A549 (cell line): Measurements from ENCODE around the gene AFF2. TPM values are rescaled to one million over a fixed set of nuclear protein-coding genes. Genes with fewer than 3 reads are reported as not detected.

Experiments used
- ATAC-seq, 2 experiments: fragments of 200-7000 bp in 1 of 2; fragments of >200 bp in 1 of 2; cut with Nextera tagmentation in 1 of 2; cut with Tn5 transposase in 1 of 2; 3 replicates each; pipeline versions ENCODE4 v1.8.0 to v1.9.1; 2018 to 2020; ENCODE audit warnings: mild to moderate bottlenecking in 1 of 2, moderate library complexity in 1 of 2
- CTCF ChIA-PET: fragments of 300-600 bp; sonication (Branson Sonifier 250); formaldehyde crosslinking; extraction: SDS; loops from one replicate; lab custom pipeline; 2021; ENCODE audit warnings: antibody characterized with exemption, inconsistent platforms; lab: Yijun Ruan, JAX
- POLR2A ChIA-PET: fragments of 350-600 bp; formaldehyde crosslinking; extraction: SDS; loops from one replicate; lab custom pipeline; 2021; ENCODE audit warnings: antibody characterized with exemption, inconsistent platforms; lab: Yijun Ruan, JAX
- DNase-seq, 2 experiments: peaks; one replicate each; pipeline versions ENCODE4 v3.0.0 to v3.0.0-alpha.2; 2011 to 2016; ENCODE audit warnings: low read depth in 1 of 2, low spot score in 1 of 2
- FAIRE-seq: peaks from 2 replicates; lab custom pipeline; 2011; peaks lifted over from hg19 to GRCh38; lab: Jason Lieb, UNC
- H3K27ac ChIP-seq, 2 experiments: fragments of >200 bp; sonication (Bioruptor Twin); formaldehyde crosslinking; 3 replicates each; pipeline ENCODE4 v1.5.1; 2016 to 2017
- H3K4me1 ChIP-seq: fragments of >200 bp; sonication (Bioruptor Twin); formaldehyde crosslinking; 3 replicates; pipeline ENCODE4 v1.6.1; 2016
- H3K4me2 ChIP-seq: fragments of >200 bp; sonication (Bioruptor Twin); formaldehyde crosslinking; 3 replicates; pipeline ENCODE4 v1.6.1; 2016
- H3K4me3 ChIP-seq: fragments of >200 bp; sonication (Bioruptor Twin); formaldehyde crosslinking; 3 replicates; pipeline ENCODE4 v1.5.1; 2016
- H3K9me3 ChIP-seq: fragments of >200 bp; sonication (Bioruptor Twin); formaldehyde crosslinking; 3 replicates; pipeline ENCODE4 v1.6.1; 2016
- CHD4 ChIP-seq: fragments of 200-600 bp; sonication (generic); IDR thresholded peaks from 2 replicates; pipeline ENCODE4 v1.6.1; 2016; ENCODE audit warnings: antibody characterized with exemption, mild to moderate bottlenecking, borderline replicate concordance
- EHF ChIP-seq: fragments of 250-450 bp; sonication (Bioruptor Pico); IDR thresholded peaks from 2 replicates; pipeline ENCODE4 v1.5.0; 2020; ENCODE audit warnings: mild to moderate bottlenecking
- EP300 ChIP-seq, 2 experiments: fragments of >200 bp; sonication (Bioruptor Twin); formaldehyde crosslinking; IDR thresholded peaks; 2 replicates in 1 of 2; 3 replicates in 1 of 2; pipeline ENCODE4 v1.6.1; 2016 to 2017
- ESRRA ChIP-seq: fragments of 150-350 bp; IDR thresholded peaks from 2 replicates; pipeline ENCODE4 v1.6.1; 2014; ENCODE audit warnings: mild to moderate bottlenecking, low read length, borderline replicate concordance
- GATA3 ChIP-seq: IDR thresholded peaks from 2 replicates; pipeline ENCODE4 v1.6.1; 2012; ENCODE audit warnings: borderline replicate concordance
- HEYL ChIP-seq: fragments of 250-450 bp; sonication (Bioruptor Pico); IDR thresholded peaks from 2 replicates; pipeline ENCODE4 v1.8.0; 2021; ENCODE audit warnings: mild to moderate bottlenecking, moderate library complexity
- HOXA7 ChIP-seq: fragments of 250-450 bp; sonication (Bioruptor Pico); IDR thresholded peaks from 2 replicates; pipeline ENCODE4 v1.5.0; 2020; ENCODE audit warnings: mild to moderate bottlenecking, moderate library complexity
- HOXB13 ChIP-seq: fragments of 250-450 bp; sonication (Bioruptor Pico); IDR thresholded peaks from 2 replicates; pipeline ENCODE4 v1.5.0; 2020; ENCODE audit warnings: low read depth, mild to moderate bottlenecking, moderate library complexity
- JUN ChIP-seq, 2 experiments: fragments of >200 bp; sonication (Bioruptor Twin); formaldehyde crosslinking; IDR thresholded peaks; 2 replicates in 1 of 2; 3 replicates in 1 of 2; pipeline ENCODE4 v1.6.1; 2016 to 2017
- KDM5A ChIP-seq: fragments of 200-600 bp; sonication (generic); IDR thresholded peaks from 2 replicates; pipeline ENCODE4 v1.6.1; 2016; ENCODE audit warnings: antibody characterized with exemption, mild to moderate bottlenecking
- MAZ ChIP-seq: fragments of 150-350 bp; IDR thresholded peaks from 2 replicates; pipeline ENCODE4 v1.6.1; 2014; ENCODE audit warnings: antibody characterized with exemption, low read depth, low read length, borderline replicate concordance
- MYC ChIP-seq: IDR thresholded peaks from 2 replicates; pipeline ENCODE4 v1.6.1; 2012; ENCODE audit warnings: mild to moderate bottlenecking, inconsistent platforms, low read length, improper control_type of control experiment, borderline replicate concordance
- NFE2L2 ChIP-seq: fragments of 150-350 bp; conservative IDR thresholded peaks from 2 replicates; pipeline ENCODE4 v1.6.1; 2014; ENCODE audit warnings: low read length
- NPAS2 ChIP-seq: fragments of 250-450 bp; sonication (Bioruptor Pico); IDR thresholded peaks from 2 replicates; pipeline ENCODE4 v1.8.0; 2022; ENCODE audit warnings: mild to moderate bottlenecking, moderate library complexity, borderline replicate concordance
- POLR2A ChIP-seq: IDR thresholded peaks from 2 replicates; pipeline ENCODE4 v1.6.1; 2012; ENCODE audit warnings: mild to moderate bottlenecking, low read length
- POLR2AphosphoS2 ChIP-seq: conservative IDR thresholded peaks from 2 replicates; pipeline ENCODE4 v1.6.1; 2012; ENCODE audit warnings: low read length, improper control_type of control experiment, inconsistent platforms
- RAD21 ChIP-seq, 2 experiments: fragments of >200 bp in 1 of 2; sonication (Bioruptor Twin) in 1 of 2; formaldehyde crosslinking in 1 of 2; IDR thresholded peaks in 1 of 2; conservative IDR thresholded peaks in 1 of 2; 2 replicates in 1 of 2; 3 replicates in 1 of 2; pipeline ENCODE4 v1.6.1; 2012 to 2018; ENCODE audit warnings: inconsistent platforms in 1 of 2
- RARB ChIP-seq: fragments of 250-450 bp; sonication (Bioruptor Pico); IDR thresholded peaks from 2 replicates; pipeline ENCODE4 v1.8.0; 2021; ENCODE audit warnings: mild to moderate bottlenecking, moderate library complexity
- RCOR1 ChIP-seq: fragments of 150-350 bp; IDR thresholded peaks from 2 replicates; pipeline ENCODE4 v1.6.1; 2014; ENCODE audit warnings: antibody characterized with exemption, low read length, low read depth
- SREBF2 ChIP-seq: fragments of 450-650 bp; IDR thresholded peaks from 2 replicates; pipeline ENCODE4 v1.6.1; 2014; ENCODE audit warnings: mild to moderate bottlenecking, moderate library complexity
- TFCP2L1 ChIP-seq: fragments of 250-450 bp; sonication (Bioruptor Pico); IDR thresholded peaks from 2 replicates; pipeline ENCODE4 v1.5.0; 2021; ENCODE audit warnings: mild to moderate bottlenecking
- ZFP36 ChIP-seq: fragments of 450-650 bp; IDR thresholded peaks from 2 replicates; pipeline ENCODE4 v1.6.1; 2014; ENCODE audit warnings: borderline replicate concordance; ENCODE audit not compliant: partially characterized antibody
- ZNF302 ChIP-seq: fragments of 250-450 bp; sonication (Bioruptor Pico); IDR thresholded peaks from 2 replicates; pipeline ENCODE4 v1.9.0; 2021; ENCODE audit warnings: inconsistent platforms, mild to moderate bottlenecking, moderate library complexity
- WGBS: methylation state at CpG from one replicate; pipeline ENCODE4 v1.1.6; 2017; ENCODE audit errors: missing lambda C conversion rate; 5-methylcytosine and 5-hydroxymethylcytosine counted together
- polyA minus RNA-seq: library from RNA; depleted of rRNA, polyadenylated mRNA; stranded (reverse); fragments of >200 nt; gene quantifications from 2 replicates; pipeline ENCODE4 v1.2.3, GENCODE V29; 2011; rRNA and poly(A)+ RNA removed
- polyA plus RNA-seq, 4 experiments: library from polyadenylated mRNA; depleted of rRNA in 3 of 4; stranded (reverse); fragments of >200 nt; fragmentation: RNase III in 1 of 4; extraction: RNeasy Plus Mini Kit Qiagen cat#74134 plus additional on column Dnase treatment in 1 of 4; gene quantifications; 2 replicates in 3 of 4; 3 replicates in 1 of 4; pipeline ENCODE4 v1.2.3, GENCODE V29; 2011 to 2017
- TF ChIP-seq, protein P1 (sequence below): fragments of 150-350 bp; IDR thresholded peaks from 2 replicates; pipeline ENCODE4 v1.6.1; 2014; ENCODE audit warnings: low read depth, mild to moderate bottlenecking, low read length
- TF ChIP-seq, protein P2 (sequence below): IDR thresholded peaks from 2 replicates; pipeline ENCODE4 v1.6.1; 2012; ENCODE audit warnings: low read depth, borderline replicate concordance
- TF ChIP-seq, protein P3 (sequence below): fragments of >200 bp; sonication (Bioruptor Twin); formaldehyde crosslinking; IDR thresholded peaks from 2 replicates; pipeline ENCODE4 v1.6.1; 2016
- TF ChIP-seq, protein P4 (sequence below): fragments of >200 bp; sonication (Bioruptor Twin); formaldehyde crosslinking; IDR thresholded peaks from 3 replicates; pipeline ENCODE4 v1.6.1; 2016

AFF2 gene
- polyA plus RNA-seq (2011; rRNA removed) (0.04 TPM in 2 replicates), polyA plus RNA-seq (2017; fragmentation: RNase III; extraction: RNeasy Plus Mini Kit Qiagen cat#74134 plus additional on column Dnase treatment) (not detected in 3 replicates), polyA minus RNA-seq (0.17 TPM in 1 of 2 replicates, not detected in the other)
- 0.01 TPM in 2 replicates for polyA plus RNA-seq (2012; cell fraction: cytosol; rRNA removed)
- not detected in 2 replicates for polyA plus RNA-seq (2012; cell fraction: nucleus; rRNA removed)

DNA sequence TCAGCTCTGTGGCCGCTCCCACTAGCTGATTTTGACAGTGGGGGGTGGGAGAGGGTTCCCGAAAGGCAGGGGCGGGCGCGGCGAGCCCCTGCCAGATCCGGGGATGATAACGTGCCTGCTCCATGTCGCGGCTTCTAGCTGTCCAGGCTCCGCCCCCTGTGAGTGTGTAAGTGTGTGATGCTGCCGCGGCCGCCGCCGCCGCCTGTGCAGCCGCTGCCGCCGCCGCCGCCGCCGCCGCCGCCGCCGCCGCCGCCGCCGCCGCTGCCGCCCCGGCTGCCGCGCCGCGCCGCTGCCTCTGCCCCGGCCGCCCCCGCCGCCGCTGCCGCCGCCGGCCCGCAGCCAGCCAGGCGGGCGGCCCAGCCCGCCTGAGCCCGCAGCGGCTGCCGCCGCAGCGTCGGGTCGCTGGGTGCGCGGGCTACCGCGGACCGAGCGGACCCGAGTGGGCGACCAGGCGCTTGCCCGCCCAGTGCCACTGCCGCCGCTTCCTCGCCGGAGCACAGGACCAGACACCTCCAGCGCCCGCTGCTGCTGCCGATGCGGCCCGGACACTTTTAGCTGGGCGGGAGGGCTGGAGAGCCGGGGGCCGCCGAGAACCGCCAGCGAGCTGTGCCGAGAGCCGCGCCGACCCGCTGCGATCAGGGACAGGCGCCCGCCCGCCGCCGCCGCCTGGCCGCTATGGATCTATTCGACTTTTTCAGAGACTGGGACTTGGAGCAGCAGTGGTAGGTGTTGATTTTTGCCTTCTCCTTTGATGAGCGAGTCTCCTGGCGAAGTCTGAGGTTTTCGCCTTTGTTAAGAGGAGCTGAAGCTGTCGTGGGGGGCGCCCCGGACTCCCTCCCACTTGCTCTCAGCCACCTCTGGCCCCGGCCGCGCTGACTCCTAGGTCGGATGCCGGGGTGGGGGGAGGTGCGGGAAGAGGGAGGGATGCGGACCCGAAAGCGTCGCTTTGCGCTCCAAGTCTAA lies at the start of gene AFF2:
Gene AFF2 (plus strand): TSS at position 195 of the 963 bp plus-strand sequence. CDS start 481 bp downstream, at position 676.
- H3K4me3 ChIP-seq, result peak within 1 kb of the TSS; percentile 46
- no peak for FAIRE-seq
- H3K27ac ChIP-seq, result peak within 1 kb of the TSS in 1 of 2 experiments; percentile 61; a peak in 1 of 6 replicates
- ChIA-PET CTCF (no interaction called here), POLR2A (no interaction called here)
- peak; percentile 2 to 8 for DNase-seq
- H3K4me1 ChIP-seq, result no peaks in the 10 kb centered on the region
- H3K9me3 ChIP-seq, result no peaks in the 10 kb centered on the region
- ATAC-seq, result peak; percentile 77 to 84
- WGBS, result 4% methylated on average over 16 of the region's 115 CpGs
- TF ChIP-seq ZFP36, result no peak
- TF ChIP-seq, protein P1, sequence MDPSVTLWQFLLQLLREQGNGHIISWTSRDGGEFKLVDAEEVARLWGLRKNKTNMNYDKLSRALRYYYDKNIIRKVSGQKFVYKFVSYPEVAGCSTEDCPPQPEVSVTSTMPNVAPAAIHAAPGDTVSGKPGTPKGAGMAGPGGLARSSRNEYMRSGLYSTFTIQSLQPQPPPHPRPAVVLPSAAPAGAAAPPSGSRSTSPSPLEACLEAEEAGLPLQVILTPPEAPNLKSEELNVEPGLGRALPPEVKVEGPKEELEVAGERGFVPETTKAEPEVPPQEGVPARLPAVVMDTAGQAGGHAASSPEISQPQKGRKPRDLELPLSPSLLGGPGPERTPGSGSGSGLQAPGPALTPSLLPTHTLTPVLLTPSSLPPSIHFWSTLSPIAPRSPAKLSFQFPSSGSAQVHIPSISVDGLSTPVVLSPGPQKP, result no peak
- no peak for TF ChIP-seq RCOR1
- no peak for TF ChIP-seq EHF (CRISPR knock-in tag)
- no peak for TF ChIP-seq HEYL (CRISPR knock-in tag)
- no peak for TF ChIP-seq MAZ
- no peak for TF ChIP-seq KDM5A
- TF ChIP-seq POLR2AphosphoS2, result no peak
- no peak for TF ChIP-seq ZNF302 (CRISPR knock-in tag)
- TF ChIP-seq, protein P2, sequence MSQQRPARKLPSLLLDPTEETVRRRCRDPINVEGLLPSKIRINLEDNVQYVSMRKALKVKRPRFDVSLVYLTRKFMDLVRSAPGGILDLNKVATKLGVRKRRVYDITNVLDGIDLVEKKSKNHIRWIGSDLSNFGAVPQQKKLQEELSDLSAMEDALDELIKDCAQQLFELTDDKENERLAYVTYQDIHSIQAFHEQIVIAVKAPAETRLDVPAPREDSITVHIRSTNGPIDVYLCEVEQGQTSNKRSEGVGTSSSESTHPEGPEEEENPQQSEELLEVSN, result no peak
- TF ChIP-seq GATA3, result no peak
- no peak for TF ChIP-seq RAD21 (conservative IDR thresholded peaks at IDR 0.05 in 1 of 2, IDR thresholded peaks at IDR 0.05 in 1 of 2)
- TF ChIP-seq HOXA7 (CRISPR knock-in tag), result no peak
- no peak for TF ChIP-seq EP300 (IDR thresholded peaks at IDR 0.05)
- TF ChIP-seq HOXB13, result no peak
- no peak for TF ChIP-seq JUN (IDR thresholded peaks at IDR 0.05)
- no peak for TF ChIP-seq ESRRA
- TF ChIP-seq, protein P3, sequence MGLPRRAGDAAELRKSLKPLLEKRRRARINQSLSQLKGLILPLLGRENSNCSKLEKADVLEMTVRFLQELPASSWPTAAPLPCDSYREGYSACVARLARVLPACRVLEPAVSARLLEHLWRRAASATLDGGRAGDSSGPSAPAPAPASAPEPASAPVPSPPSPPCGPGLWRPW, result no peak
- H3K4me2 ChIP-seq, result peak within 1 kb of the TSS; percentile 88

DNA sequence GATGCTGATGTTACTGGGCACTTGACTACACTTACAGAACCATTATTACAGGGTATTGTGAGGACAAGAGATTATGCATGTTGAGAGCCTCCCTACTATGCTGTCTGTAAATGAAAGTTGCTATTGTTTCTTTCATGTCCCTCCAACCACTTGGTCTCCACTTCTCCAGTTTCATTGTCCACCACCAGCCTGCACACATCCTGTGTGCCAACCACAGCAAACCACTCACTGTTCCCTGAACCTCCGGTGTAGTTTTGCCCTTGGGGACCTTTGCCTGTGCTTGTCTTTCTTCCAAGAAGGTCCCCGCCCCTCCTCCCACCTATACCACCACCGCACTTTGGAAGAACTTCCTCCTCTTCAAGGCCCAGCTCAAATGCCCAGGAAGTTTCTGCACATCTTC lies 43.1 kb upstream of the AFF2 start:
- POLR2A ChIA-PET, result no interaction called here
- TF ChIP-seq POLR2AphosphoS2 (no peak), ZNF302 (CRISPR knock-in tag) (no peak), ESRRA (no peak), HOXA7 (CRISPR knock-in tag) (no peak), CHD4 (no peak), NPAS2 (CRISPR knock-in tag) (no peak), TFCP2L1 (no peak), NFE2L2 (no peak), RARB (CRISPR knock-in tag) (no peak), MYC (no peak), POLR2A (no peak), SREBF2 (no peak)
- TF ChIP-seq, protein P2, result no peak
- TF ChIP-seq, protein P4, sequence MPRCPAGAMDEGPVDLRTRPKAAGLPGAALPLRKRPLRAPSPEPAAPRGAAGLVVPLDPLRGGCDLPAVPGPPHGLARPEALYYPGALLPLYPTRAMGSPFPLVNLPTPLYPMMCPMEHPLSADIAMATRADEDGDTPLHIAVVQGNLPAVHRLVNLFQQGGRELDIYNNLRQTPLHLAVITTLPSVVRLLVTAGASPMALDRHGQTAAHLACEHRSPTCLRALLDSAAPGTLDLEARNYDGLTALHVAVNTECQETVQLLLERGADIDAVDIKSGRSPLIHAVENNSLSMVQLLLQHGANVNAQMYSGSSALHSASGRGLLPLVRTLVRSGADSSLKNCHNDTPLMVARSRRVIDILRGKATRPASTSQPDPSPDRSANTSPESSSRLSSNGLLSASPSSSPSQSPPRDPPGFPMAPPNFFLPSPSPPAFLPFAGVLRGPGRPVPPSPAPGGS, result no peak
- 0% methylated on average over 3 of the region's 3 CpGs for WGBS
- FAIRE-seq (no peak), ATAC-seq (no peak), DNase-seq (no peak)
- CTCF ChIA-PET, result no interaction called here
- H3K9me3 ChIP-seq, result no peaks in the 10 kb centered on the region
- H3K4me1 ChIP-seq, result no peaks in the 10 kb centered on the region
- H3K4me2 ChIP-seq, result no peak overlapping the region
- H3K27ac ChIP-seq, result no peak overlapping the region
- H3K4me3 ChIP-seq, result no peak overlapping the region
